SK-N-SH treated with all-trans-retinoic acid at 6 μM for 48 hours (cell line): ENCODE measurements around the gene ALG2.

Source experiments
- RARB ChIP-seq: fragments of 250-450 bp; sonication (Bioruptor Pico); IDR thresholded peaks from 2 replicates; pipeline ENCODE4 v1.8.0; 2021; ENCODE audit warnings: mild to moderate bottlenecking, moderate library complexity
- TF ChIP-seq, protein P1 (sequence below): fragments of 250-450 bp; sonication (Bioruptor Pico); IDR thresholded peaks from 2 replicates; pipeline ENCODE4 v1.8.0; 2020; ENCODE audit warnings: mild to moderate bottlenecking, moderate library complexity, borderline replicate concordance

- no peak for TF ChIP-seq RARB (CRISPR knock-in tag)
- TF ChIP-seq, protein P1, sequence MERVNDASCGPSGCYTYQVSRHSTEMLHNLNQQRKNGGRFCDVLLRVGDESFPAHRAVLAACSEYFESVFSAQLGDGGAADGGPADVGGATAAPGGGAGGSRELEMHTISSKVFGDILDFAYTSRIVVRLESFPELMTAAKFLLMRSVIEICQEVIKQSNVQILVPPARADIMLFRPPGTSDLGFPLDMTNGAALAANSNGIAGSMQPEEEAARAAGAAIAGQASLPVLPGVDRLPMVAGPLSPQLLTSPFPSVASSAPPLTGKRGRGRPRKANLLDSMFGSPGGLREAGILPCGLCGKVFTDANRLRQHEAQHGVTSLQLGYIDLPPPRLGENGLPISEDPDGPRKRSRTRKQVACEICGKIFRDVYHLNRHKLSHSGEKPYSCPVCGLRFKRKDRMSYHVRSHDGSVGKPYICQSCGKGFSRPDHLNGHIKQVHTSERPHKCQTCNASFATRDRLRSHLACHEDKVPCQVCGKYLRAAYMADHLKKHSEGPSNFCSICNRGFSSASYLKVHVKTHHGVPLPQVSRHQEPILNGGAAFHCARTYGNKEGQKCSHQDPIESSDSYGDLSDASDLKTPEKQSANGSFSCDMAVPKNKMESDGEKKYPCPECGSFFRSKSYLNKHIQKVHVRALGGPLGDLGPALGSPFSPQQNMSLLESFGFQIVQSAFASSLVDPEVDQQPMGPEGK (CRISPR knock-in tag) = no peak
Observed at GRCh38 chr9:99185348-99185632, 36.5 kb downstream of the ALG2 start.
